HG03432 (cell line): ENCODE results near the gene COLEC11.
"Not testable (repeated sequence)": the region's sequence is repeated elsewhere in the genome, so short reads cannot be mapped to it uniquely, and the experiment has no call there.

Source experiments
- ATAC-seq: cut with Tn5 transposase; IDR thresholded peaks from one replicate; pipeline ENCODE4 v1.9.1; 2021; ENCODE audit warnings: mild to moderate bottlenecking, moderate library complexity; ENCODE audit not compliant: unreplicated experiment

Gene COLEC11

GRCh38 chr2:3594493-3595281 is at the start of gene COLEC11:
COLEC11 (plus strand) TSS chr2:3595112; CDS start chr2:3604341, 9,229 bp downstream.
- ATAC-seq = no peak

- no peak for ATAC-seq
These were observed 49.0 kb upstream of the COLEC11 start for GRCh38 chr2:3545788-3546478.

- no peak for ATAC-seq
These were observed 47.0 kb upstream of the COLEC11 start for GRCh38 chr2:3547915-3548314.

- ATAC-seq = no peak
These were observed 41.0 kb upstream of the COLEC11 start for GRCh38 chr2:3553946-3554345.

GRCh38 chr2:3557639-3558204 is 37.2 kb upstream of the COLEC11 start:
- peak; percentile 26 for ATAC-seq

- peak; percentile 96 for ATAC-seq
These were observed 36.5 kb upstream of the COLEC11 start, which contains the start of gene RNASEH1 for GRCh38 chr2:3558205-3559014. RNASEH1 (minus strand) TSS chr2:3558333; CDS start chr2:3558260, 73 bp downstream.

- ATAC-seq = peak; percentile 58
These were observed 31.4 kb upstream of the COLEC11 start for GRCh38 chr2:3563521-3563976.

GRCh38 chr2:3565117-3565516 is 29.8 kb upstream of the COLEC11 start:
- ATAC-seq = no peak

- ATAC-seq = no peak
These were observed 28.1 kb upstream of the COLEC11 start for GRCh38 chr2:3566806-3567205.

- not testable (repeated sequence) for ATAC-seq
These were observed 25.3 kb upstream of the COLEC11 start for GRCh38 chr2:3569656-3570055.

- ATAC-seq = no peak
These were observed 23.6 kb upstream of the COLEC11 start for GRCh38 chr2:3571284-3571683.

GRCh38 chr2:3572620-3573019 is 22.3 kb upstream of the COLEC11 start:
- ATAC-seq = no peak

- no peak for ATAC-seq
These were observed 20.8 kb upstream of the COLEC11 start for GRCh38 chr2:3574155-3574554.

- peak; percentile 29 for ATAC-seq
These were observed 19.2 kb upstream of the COLEC11 start for GRCh38 chr2:3575534-3576262.

- not testable (repeated sequence) for ATAC-seq
These were observed 18.7 kb upstream of the COLEC11 start for GRCh38 chr2:3576263-3576630.

- ATAC-seq = no peak
These were observed 15.9 kb upstream of the COLEC11 start for GRCh38 chr2:3578987-3579386.

GRCh38 chr2:3580449-3580848 is 14.5 kb upstream of the COLEC11 start:
- no peak for ATAC-seq

- ATAC-seq = no peak
These were observed 13.3 kb upstream of the COLEC11 start for GRCh38 chr2:3581367-3582262.

- ATAC-seq = no peak
These were observed 10.8 kb upstream of the COLEC11 start for GRCh38 chr2:3584076-3584475.
